Measurements from ENCODE around the gene SPINK1. TPM values are rescaled to one million over a fixed set of nuclear protein-coding genes. Genes with fewer than 3 reads are reported as not detected.
"Not testable (repeated sequence)": the region's sequence is repeated elsewhere in the genome, so short reads cannot be mapped to it uniquely, and the experiment has no call there.

The SPINK1 gene, protein sequence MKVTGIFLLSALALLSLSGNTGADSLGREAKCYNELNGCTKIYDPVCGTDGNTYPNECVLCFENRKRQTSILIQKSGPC
- total RNA-seq: not detected in 2 replicates

- intact Hi-C loops (cut with micrococcal nuclease): no loop called here
Observed at GRCh38 chr5:147831465-147831864, at the start of gene SPINK1. Gene SPINK1, minus strand, starts transcription at chr5:147831671. Its CDS starts 94 bp downstream, at chr5:147831577.

- intact Hi-C loops (cut with micrococcal nuclease): no loop called here
Observed at GRCh38 chr5:147880487-147880886, 49.0 kb upstream of the SPINK1 start.

- intact Hi-C loops (cut with micrococcal nuclease): no loop called here
Observed at GRCh38 chr5:147879784-147880183, 48.3 kb upstream of the SPINK1 start.

GRCh38 chr5:147878066-147878759, 46.7 kb upstream of the SPINK1 start, which contains the start of gene SCGB3A2:
Gene SCGB3A2, plus strand, starts transcription at chr5:147878711. Its CDS starts 93 bp downstream, at chr5:147878804.
- intact Hi-C loops (cut with micrococcal nuclease): no loop called here

DNA sequence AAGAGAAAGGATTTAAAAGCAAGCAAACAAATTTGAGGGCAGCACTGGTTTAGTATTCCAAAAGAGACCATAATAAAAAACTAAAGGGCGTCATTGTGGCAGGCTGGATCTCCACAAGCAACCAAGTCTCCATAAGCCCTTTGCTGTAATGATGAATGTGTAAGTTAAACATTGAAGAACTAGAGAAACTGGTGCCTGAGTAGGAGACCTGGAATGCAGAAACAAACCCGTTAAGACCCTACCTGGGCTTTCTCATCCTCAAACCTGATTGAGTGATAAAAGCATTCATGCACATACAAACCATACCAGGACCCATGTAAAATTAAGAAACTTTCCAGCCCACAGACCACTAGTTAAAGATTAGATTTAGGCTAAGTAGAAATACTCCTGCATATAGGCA, 45.2 kb upstream of the SPINK1 start:
- intact Hi-C loops (cut with micrococcal nuclease): no loop called here

GRCh38 chr5:147876141-147876540, 44.7 kb upstream of the SPINK1 start:
- intact Hi-C loops (cut with micrococcal nuclease): no loop called here

DNA sequence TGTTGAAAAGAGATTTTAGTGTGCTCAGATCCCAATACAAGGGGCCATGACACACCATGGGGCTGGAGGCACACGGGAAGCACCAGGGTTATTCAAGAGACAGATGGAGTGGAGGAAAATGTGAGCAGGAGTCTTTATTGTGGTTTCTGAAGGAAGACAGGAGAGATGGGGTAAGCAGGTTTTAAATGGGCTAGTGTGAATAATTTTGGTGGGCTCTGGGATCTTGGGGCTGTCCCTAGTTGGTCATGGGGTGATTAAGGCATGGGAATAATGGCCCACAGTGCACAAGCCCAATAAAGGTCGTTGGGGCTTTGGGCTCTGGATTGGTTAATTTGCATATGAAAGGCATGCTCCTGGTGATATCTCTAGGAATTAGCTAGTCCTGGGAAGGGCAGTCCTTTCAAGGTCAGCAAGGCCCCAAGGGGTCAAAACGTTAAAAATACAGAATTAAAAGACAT, 43.5 kb upstream of the SPINK1 start:
- intact Hi-C loops (cut with micrococcal nuclease): no loop called here

- intact Hi-C loops (cut with micrococcal nuclease): not testable (repeated sequence)
Observed at GRCh38 chr5:147874118-147874875, 42.8 kb upstream of the SPINK1 start.

DNA sequence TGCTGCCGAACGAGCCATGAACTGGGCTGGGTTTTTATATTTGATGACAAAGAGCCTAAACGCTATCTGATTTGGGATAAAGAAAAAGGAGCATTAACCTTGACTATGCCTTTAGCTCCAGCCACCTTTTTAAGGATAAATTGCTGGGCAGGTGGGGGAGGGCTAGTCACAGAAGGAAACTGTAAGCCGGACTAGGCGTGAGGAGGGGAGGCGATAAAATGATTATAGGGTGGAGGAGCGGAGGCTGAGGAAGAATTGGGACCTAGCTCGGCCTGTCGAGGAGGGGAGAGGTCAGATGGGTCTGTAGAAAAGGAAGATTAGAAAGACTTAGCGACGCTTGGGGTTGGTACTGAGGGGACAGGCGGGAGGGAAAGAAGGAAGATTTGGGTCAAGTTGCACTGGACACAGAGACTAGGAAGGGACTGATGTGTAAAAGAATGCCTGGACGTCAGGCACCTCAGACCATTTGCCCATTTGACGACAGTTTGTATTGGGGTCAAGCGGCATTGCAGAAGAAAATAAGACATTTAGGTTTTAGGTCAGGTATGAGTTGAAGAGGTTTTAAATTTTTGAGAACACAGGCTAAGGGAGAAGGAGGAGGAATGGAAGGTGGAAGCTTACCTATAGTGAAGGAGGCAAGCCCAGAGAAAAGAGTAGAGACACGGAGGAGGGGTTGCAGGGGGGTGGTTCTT, 41.4 kb upstream of the SPINK1 start:
- intact Hi-C loops (cut with micrococcal nuclease): not testable (repeated sequence)

- intact Hi-C loops (cut with micrococcal nuclease): not testable (repeated sequence)
Observed at GRCh38 chr5:147871980-147872549, 40.6 kb upstream of the SPINK1 start.

DNA sequence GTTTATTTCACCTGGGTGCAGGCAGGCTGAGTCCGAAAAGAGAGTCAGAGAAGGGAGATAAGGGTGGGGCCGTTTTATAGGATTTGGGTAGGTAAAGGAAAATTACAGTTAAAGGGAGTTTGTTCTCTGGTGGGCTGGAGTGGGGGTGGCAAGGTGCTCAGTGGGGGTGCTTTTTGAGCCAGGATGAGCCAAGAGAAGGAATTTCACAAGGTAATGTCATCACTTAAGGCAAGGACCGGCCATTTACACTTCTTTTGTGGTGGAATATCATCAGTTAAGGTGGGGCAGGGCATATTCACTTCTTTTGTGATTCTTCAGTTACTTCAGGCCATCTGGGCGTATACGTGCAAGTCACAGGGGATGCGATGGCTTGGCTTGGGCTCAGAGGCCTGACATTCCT, 38.4 kb upstream of the SPINK1 start:
- intact Hi-C loops (cut with micrococcal nuclease): not testable (repeated sequence)

DNA sequence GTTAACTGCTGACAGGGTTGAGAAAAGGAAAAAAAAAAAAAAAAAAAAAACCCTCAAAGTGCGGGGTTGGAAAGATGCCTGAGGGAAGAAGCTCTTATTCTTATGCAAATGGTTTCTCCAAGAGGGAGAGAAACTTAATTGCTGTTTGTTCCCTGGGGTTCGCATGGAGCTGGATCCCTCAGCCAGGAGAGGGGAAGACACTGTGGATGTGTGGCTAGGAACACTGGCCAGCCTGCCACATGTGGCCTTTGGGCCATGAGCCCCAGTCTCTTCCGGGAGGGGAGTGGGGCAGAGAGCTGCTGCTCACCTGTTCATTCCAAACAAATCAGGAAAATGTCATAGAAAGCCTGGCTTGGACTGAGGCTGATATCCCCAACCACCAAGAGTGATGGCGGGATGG, 37.6 kb upstream of the SPINK1 start:
- intact Hi-C loops (cut with micrococcal nuclease): no loop called here

GRCh38 chr5:147863454-147864158, 32.1 kb upstream of the SPINK1 start:
- intact Hi-C loops (cut with micrococcal nuclease): no loop called here

GRCh38 chr5:147860641-147861025, 29.2 kb upstream of the SPINK1 start:
- intact Hi-C loops (cut with micrococcal nuclease): no loop called here

GRCh38 chr5:147859962-147860640, 28.6 kb upstream of the SPINK1 start:
- intact Hi-C loops (cut with micrococcal nuclease): no loop called here

- intact Hi-C loops (cut with micrococcal nuclease): no loop called here
Observed at GRCh38 chr5:147858565-147858964, 27.1 kb upstream of the SPINK1 start.

DNA sequence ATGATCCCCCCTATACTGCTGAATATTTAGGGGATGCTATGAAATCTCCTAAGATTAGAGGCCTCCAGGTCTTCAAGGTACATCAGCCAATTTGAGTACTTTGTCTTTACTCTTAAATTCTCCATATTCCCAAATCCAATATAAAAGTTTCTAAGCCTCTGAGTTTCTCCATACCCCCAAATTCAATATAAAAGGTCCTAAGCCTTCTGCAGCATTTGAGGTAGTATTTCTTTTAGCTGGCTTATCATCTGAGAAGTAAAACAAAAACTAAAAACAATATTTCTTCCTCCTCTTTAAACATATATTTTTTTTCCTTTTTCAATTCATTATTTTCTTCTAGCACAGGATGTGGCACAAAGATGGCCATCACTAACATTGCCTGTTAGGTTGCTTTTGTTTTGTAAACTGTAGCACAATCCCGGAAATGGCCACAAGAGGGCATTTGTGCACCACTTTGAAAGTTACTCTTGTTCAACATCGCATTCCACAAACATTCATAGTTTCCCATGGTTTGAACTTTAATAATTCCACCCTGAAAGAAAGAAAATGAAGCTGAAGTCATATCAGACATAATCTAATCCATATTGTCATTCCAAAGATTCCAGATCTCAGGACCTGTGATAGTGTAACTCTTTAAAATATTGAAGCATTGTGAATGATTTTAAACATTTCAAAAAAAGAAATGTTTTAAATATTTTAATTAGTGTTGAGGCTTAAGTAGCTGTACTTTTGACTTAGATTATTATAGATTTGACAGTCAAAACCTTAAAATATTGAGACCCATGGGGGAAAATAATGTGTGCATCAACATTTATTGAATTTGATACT, 26.0 kb upstream of the SPINK1 start:
- intact Hi-C loops (cut with micrococcal nuclease): loop anchor here (1.0 to 2.0 kb wide), 3 partner anchors 77 to 517 kb away; no protein-coding TSS in a partner anchor

DNA sequence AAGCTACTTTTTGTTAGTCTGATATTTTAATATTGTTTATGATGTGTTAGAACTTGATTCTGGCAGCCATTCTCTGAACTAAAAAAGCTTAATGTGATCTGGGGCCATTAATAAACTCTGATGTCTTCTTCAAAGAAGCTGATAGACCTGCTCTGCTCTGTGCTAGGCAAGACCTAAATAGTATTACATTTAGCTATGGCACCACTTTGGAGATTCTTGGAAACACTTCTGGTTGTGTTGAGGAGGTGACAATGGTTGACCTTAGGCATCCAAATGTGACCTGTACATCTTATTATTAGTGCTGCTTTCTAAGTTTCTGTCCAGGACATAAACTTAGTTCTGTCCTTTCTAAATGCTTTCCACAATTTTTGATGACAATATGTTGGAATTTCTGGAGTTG, 25.3 kb upstream of the SPINK1 start:
- intact Hi-C loops (cut with micrococcal nuclease): loop anchor here (1.0 to 2.0 kb wide), 3 partner anchors 78 to 518 kb away; no protein-coding TSS in a partner anchor

DNA sequence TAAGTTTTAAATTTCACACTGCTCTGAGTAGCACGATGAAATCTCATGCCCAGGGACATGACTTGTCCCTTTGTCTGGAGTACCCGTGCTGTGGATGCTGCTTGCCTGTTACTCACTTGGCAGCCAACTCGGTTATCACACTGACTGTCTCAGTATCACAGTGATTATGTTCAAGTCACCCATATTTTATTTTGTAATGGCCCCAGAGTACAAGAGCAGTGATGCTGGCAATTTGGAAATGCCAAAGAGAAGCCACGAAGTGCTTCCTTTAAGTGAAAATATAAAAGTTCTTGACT, 24.3 kb upstream of the SPINK1 start:
- intact Hi-C loops (cut with micrococcal nuclease): loop anchor here (2.0 kb wide), 1 partner anchor 79 kb away; no protein-coding TSS in a partner anchor

Data from T-helper 1 cell treated with Interleukin-12 subunit alpha and Interleukin-12 subunit beta and Interleukin-4 antibody, amounts not matched to agents 30 ng/mL and 1 ng/mL, for 36 hours (primary cell).